Activated CD4-positive, alpha-beta T cell treated with anti-CD3 and anti-CD28 coated beads, Interleukin-2, Interleukin-6, amounts not matched to agents 100 ng/mL and 50 ng/mL, durations not matched to agents 16 hours and 8 hours (primary cell): ENCODE measurements around the gene POU2F3.

Source experiments
- DNase-seq: peaks from one replicate; pipeline ENCODE4 v3.0.0-alpha.2; 2020

The POU2F3 gene

GRCh38 chr11:120350637-120351036 is 110.7 kb downstream of the POU2F3 start:
- DNase-seq, result no peak

- DNase-seq, result no peak
Observed at GRCh38 chr11:120352405-120352804, 112.5 kb downstream of the POU2F3 start.

GRCh38 chr11:120354068-120354467 is 114.1 kb downstream of the POU2F3 start:
- no peak for DNase-seq

- no peak for DNase-seq
Observed at GRCh38 chr11:120354779-120355178, 114.8 kb downstream of the POU2F3 start.

GRCh38 chr11:120357620-120358019 is 117.7 kb downstream of the POU2F3 start:
- no peak for DNase-seq

- no peak for DNase-seq
Observed at GRCh38 chr11:120358729-120359128, 118.8 kb downstream of the POU2F3 start.

- no peak for DNase-seq
Observed at GRCh38 chr11:120363436-120363835, 123.5 kb downstream of the POU2F3 start.

- no peak for DNase-seq
Observed at GRCh38 chr11:120365512-120365911, 125.6 kb downstream of the POU2F3 start.
